ENCODE data around the gene HOXA9. TPM values are rescaled to one million over a fixed set of nuclear protein-coding genes. Genes with fewer than 3 reads are reported as not detected.

HOXA9 gene
- total RNA-seq, 1 donor from 2014 or later, result not detected

- no peak overlapping the region for H3K4me3 Mint-ChIP-seq
- Histone ChIP-seq H3K27me3 (peaks cover 100% of the 10 kb centered on the region), H3K4me3 (no peak overlapping the region), H3K27ac (no peak overlapping the region), H3K79me2 (ENCODE audit: low read depth) (no peaks in the 10 kb centered on the region), H4K20me1 (ENCODE audit: low read depth) (peaks cover 93% of the 10 kb centered on the region), H3K4me1 (no peaks in the 10 kb centered on the region), H3K9ac (no peak overlapping the region), H3K4me2 (no peak overlapping the region), H3F3A (ENCODE audit: low read depth) (no peaks in the 10 kb centered on the region), H3K9me3 (ENCODE audit: low read depth) (no peaks in the 10 kb centered on the region), H2AFZ (replicated peaks) (no peak overlapping the region), H3K36me3 (no peaks in the 10 kb centered on the region)
- H3K27me3 Mint-ChIP-seq (ENCODE audit: insufficient read depth, low read depth), result peaks cover 97% of the 10 kb centered on the region
- TF ChIP-seq EZH2 (IDR thresholded peaks at IDR 0.05) (no peak), EZH2phosphoT487 (IDR thresholded peaks at IDR 0.05) (no peak), CTCF (IDR thresholded peaks at IDR 0.05) (no peak)
- no peaks in the 10 kb centered on the region for H3K4me1 Mint-ChIP-seq
- H3K9me3 Mint-ChIP-seq, result peaks cover 7% of the 10 kb centered on the region
- H3K36me3 Mint-ChIP-seq, result no peaks in the 10 kb centered on the region
- no peak overlapping the region for H3K27ac Mint-ChIP-seq
- no peak for DNase-seq (ENCODE audit: low spot score)
Measured at GRCh38 chr7:27121684-27122076, 43.7 kb downstream of the HOXA9 start.

GRCh38 chr7:27119412-27119911, 45.9 kb downstream of the HOXA9 start:
- no peaks in the 10 kb centered on the region for H3K36me3 Mint-ChIP-seq
- H3K4me1 Mint-ChIP-seq, result no peaks in the 10 kb centered on the region
- peaks cover 97% of the 10 kb centered on the region for H3K27me3 Mint-ChIP-seq (ENCODE audit: insufficient read depth, low read depth)
- no peak overlapping the region for H3K4me3 Mint-ChIP-seq
- Histone ChIP-seq H3K4me2 (no peak overlapping the region), H3K9ac (no peak overlapping the region), H3K79me2 (ENCODE audit: low read depth) (no peaks in the 10 kb centered on the region), H3K36me3 (no peaks in the 10 kb centered on the region), H2AFZ (replicated peaks) (no peak overlapping the region), H3K27ac (no peak overlapping the region), H3K4me3 (no peak overlapping the region), H3F3A (ENCODE audit: low read depth) (no peaks in the 10 kb centered on the region), H4K20me1 (ENCODE audit: low read depth) (peaks cover 93% of the 10 kb centered on the region), H3K4me1 (no peaks in the 10 kb centered on the region), H3K27me3 (peaks cover 100% of the 10 kb centered on the region), H3K9me3 (ENCODE audit: low read depth) (no peaks in the 10 kb centered on the region)
- DNase-seq (ENCODE audit: low spot score), result no peak
- H3K27ac Mint-ChIP-seq, result no peak overlapping the region
- H3K9me3 Mint-ChIP-seq, result peaks cover 5% of the 10 kb centered on the region
- peak; percentile 6 for TF ChIP-seq EZH2 (IDR thresholded peaks at IDR 0.05)
- TF ChIP-seq EZH2phosphoT487 (IDR thresholded peaks at IDR 0.05), result no peak

- H3K79me2 ChIP-seq (ENCODE audit: low read depth), result no peaks in the 10 kb centered on the region
- no peaks in the 10 kb centered on the region for H3K9me3 ChIP-seq (ENCODE audit: low read depth)
Measured at GRCh38 chr7:27118580-27118979, 46.8 kb downstream of the HOXA9 start.

More at GRCh38 chr7:27118580-27118979, 46.8 kb downstream of the HOXA9 start:
- Histone ChIP-seq H4K20me1 (ENCODE audit: low read depth) (peaks cover 93% of the 10 kb centered on the region), H3K9ac (no peak overlapping the region), H3K4me3 (no peak overlapping the region), H3K27ac (no peak overlapping the region), H3K4me1 (no peaks in the 10 kb centered on the region), H3K4me2 (no peak overlapping the region), H3F3A (ENCODE audit: low read depth) (no peaks in the 10 kb centered on the region), H2AFZ (replicated peaks) (no peak overlapping the region), H3K36me3 (no peaks in the 10 kb centered on the region), H3K27me3 (peaks cover 100% of the 10 kb centered on the region)
- H3K4me1 Mint-ChIP-seq, result no peaks in the 10 kb centered on the region
- no peak for TF ChIP-seq CTCF (IDR thresholded peaks at IDR 0.05)
- TF ChIP-seq EZH2 (IDR thresholded peaks at IDR 0.05), result peak; percentile 14
- peak; percentile 19 for TF ChIP-seq EZH2phosphoT487 (IDR thresholded peaks at IDR 0.05)
- H3K36me3 Mint-ChIP-seq, result no peaks in the 10 kb centered on the region
- no peak overlapping the region for H3K4me3 Mint-ChIP-seq
- H3K27me3 Mint-ChIP-seq (ENCODE audit: insufficient read depth, low read depth), result peaks cover 93% of the 10 kb centered on the region
- H3K27ac Mint-ChIP-seq, result no peak overlapping the region
- no peak for DNase-seq (ENCODE audit: low spot score)
- H3K9me3 Mint-ChIP-seq, result peaks cover 3% of the 10 kb centered on the region
